ENCODE measurements around the gene COMMD8.

COMMD8 gene

GRCh38 chr4:47465004-47465403, 1.5 kb upstream of the COMMD8 start:
- H3K4me3 ChIP-seq (ENCODE audit: low read length), result no peak overlapping the region
- TF ChIP-seq CTCF (conservative IDR thresholded peaks at IDR 0.05; ENCODE audit: low read depth, low read length), result no peak
- no peak for DNase-seq (ENCODE audit: low read depth)

- H3K4me3 ChIP-seq (ENCODE audit: low read length), result peak overlapping the region; percentile 80
- no peak for TF ChIP-seq CTCF (conservative IDR thresholded peaks at IDR 0.05; ENCODE audit: low read depth, low read length)
- no peak for DNase-seq (ENCODE audit: low read depth)
Measured at GRCh38 chr4:47462799-47463234, 685 bp downstream of the COMMD8 start.

GRCh38 chr4:47451657-47452056, 11.8 kb downstream of the COMMD8 start:
- TF ChIP-seq CTCF (conservative IDR thresholded peaks at IDR 0.05; ENCODE audit: low read depth, low read length), result no peak
- no peak for DNase-seq (ENCODE audit: low read depth)
- no peak overlapping the region for H3K4me3 ChIP-seq (ENCODE audit: low read length)

- TF ChIP-seq CTCF (conservative IDR thresholded peaks at IDR 0.05; ENCODE audit: low read depth, low read length), result no peak
- H3K4me3 ChIP-seq (ENCODE audit: low read length), result no peak overlapping the region
- no peak for DNase-seq (ENCODE audit: low read depth)
Measured at GRCh38 chr4:47444031-47444430, 19.5 kb downstream of the COMMD8 start.

- no peak for DNase-seq (ENCODE audit: low read depth)
- TF ChIP-seq CTCF (conservative IDR thresholded peaks at IDR 0.05; ENCODE audit: low read depth, low read length), result no peak
- H3K4me3 ChIP-seq (ENCODE audit: low read length), result no peak overlapping the region
Measured at GRCh38 chr4:47442980-47443379, 20.5 kb downstream of the COMMD8 start.

- H3K4me3 ChIP-seq (ENCODE audit: low read length), result no peak overlapping the region
- TF ChIP-seq CTCF (conservative IDR thresholded peaks at IDR 0.05; ENCODE audit: low read depth, low read length), result no peak
- DNase-seq (ENCODE audit: low read depth), result no peak
Measured at GRCh38 chr4:47434931-47435330, 28.6 kb downstream of the COMMD8 start.

- no peak for TF ChIP-seq CTCF (conservative IDR thresholded peaks at IDR 0.05; ENCODE audit: low read depth, low read length)
- DNase-seq (ENCODE audit: low read depth), result no peak
- no peak overlapping the region for H3K4me3 ChIP-seq (ENCODE audit: low read length)
Measured at GRCh38 chr4:47432749-47433148, 30.8 kb downstream of the COMMD8 start.
